Mesothelial cell of epicardium (in vitro differentiated cells): ENCODE data around the gene AIP. TPM values are rescaled to one million over a fixed set of nuclear protein-coding genes. Genes with fewer than 3 reads are reported as not detected.
A peak's percentile ranks its signal among the peaks of the same experiment; 100 is the strongest.

ENCODE experiments used
- DNase-seq, 2 experiments: peaks; one replicate each; pipeline ENCODE4 v3.0.0; 2021; ENCODE audit warnings: low spot score in 2 of 2; ENCODE audit not compliant: unreplicated experiment in 2 of 2
- H3K27ac Mint-ChIP-seq: 2 replicates; pipeline ENCODE4 v1.8.0; 2021; ENCODE audit warnings: mixed read lengths
- H3K27me3 Mint-ChIP-seq: 2 replicates; pipeline ENCODE4 v1.8.0; 2021; ENCODE audit warnings: low read depth, mixed read lengths
- H3K36me3 Mint-ChIP-seq: 2 replicates; pipeline ENCODE4 v1.8.0; 2021; ENCODE audit warnings: mixed read lengths
- H3K4me1 Mint-ChIP-seq: 2 replicates; pipeline ENCODE4 v1.8.0; 2021; ENCODE audit warnings: mixed read lengths
- H3K4me3 Mint-ChIP-seq: 2 replicates; pipeline ENCODE4 v1.8.0; 2021; ENCODE audit warnings: mild to moderate bottlenecking, moderate library complexity, mixed read lengths
- H3K9me3 Mint-ChIP-seq: 2 replicates; pipeline ENCODE4 v1.8.0; 2021; ENCODE audit warnings: mixed read lengths
- CTCF ChIP-seq: fragments of 200-600 bp; sonication (generic); IDR thresholded peaks from one replicate; pipeline ENCODE4 v1.5.0; 2021; ENCODE audit warnings: antibody characterized with exemption; ENCODE audit not compliant: unreplicated experiment
- total RNA-seq: library from RNA; stranded (reverse); gene quantifications from 3 replicates; pipeline ENCODE4 v1.2.1, GENCODE V29; 2021

The AIP gene
- total RNA-seq, 1 donor from 2014 or later, result 44.6 TPM

GRCh38 chr11:67445515-67445914 is 37.3 kb upstream of the AIP start:
- no peaks in the 10 kb centered on the region for H3K9me3 Mint-ChIP-seq
- TF ChIP-seq CTCF, result no peak
- peaks cover 14% of the 10 kb centered on the region for H3K4me1 Mint-ChIP-seq
- H3K36me3 Mint-ChIP-seq, result no peaks in the 10 kb centered on the region
- DNase-seq, result no peak
- peak overlapping the region; percentile 80 for H3K4me3 Mint-ChIP-seq
- no peaks in the 10 kb centered on the region for H3K27me3 Mint-ChIP-seq
- peak overlapping the region; percentile 77 for H3K27ac Mint-ChIP-seq

GRCh38 chr11:67448220-67448609 is 34.6 kb upstream of the AIP start:
- H3K4me3 Mint-ChIP-seq, result no peak overlapping the region
- no peaks in the 10 kb centered on the region for H3K36me3 Mint-ChIP-seq
- no peaks in the 10 kb centered on the region for H3K9me3 Mint-ChIP-seq
- H3K4me1 Mint-ChIP-seq, result peaks cover 8% of the 10 kb centered on the region
- peak overlapping the region; percentile 21 for H3K27ac Mint-ChIP-seq
- no peaks in the 10 kb centered on the region for H3K27me3 Mint-ChIP-seq
- TF ChIP-seq CTCF, result no peak
- DNase-seq, result no peak

- no peaks in the 10 kb centered on the region for H3K9me3 Mint-ChIP-seq
- H3K4me1 Mint-ChIP-seq, result peaks cover 8% of the 10 kb centered on the region
- DNase-seq, result no peak
- no peak overlapping the region for H3K4me3 Mint-ChIP-seq
- no peaks in the 10 kb centered on the region for H3K36me3 Mint-ChIP-seq
- no peak overlapping the region for H3K27ac Mint-ChIP-seq
- H3K27me3 Mint-ChIP-seq, result no peaks in the 10 kb centered on the region
- TF ChIP-seq CTCF, result no peak
These were observed 33.5 kb upstream of the AIP start for GRCh38 chr11:67449116-67449844.

- TF ChIP-seq CTCF, result no peak
- no peak for DNase-seq
These were observed 31.8 kb upstream of the AIP start for GRCh38 chr11:67450796-67451657.

GRCh38 chr11:67451658-67451976 is 31.2 kb upstream of the AIP start:
- Mint-ChIP-seq H3K36me3 (no peaks in the 10 kb centered on the region), H3K4me1 (no peaks in the 10 kb centered on the region), H3K4me3 (no peak overlapping the region), H3K27ac (no peak overlapping the region), H3K27me3 (no peaks in the 10 kb centered on the region), H3K9me3 (no peaks in the 10 kb centered on the region)
- TF ChIP-seq CTCF, result no peak
- DNase-seq, result no peak

More at GRCh38 chr11:67450796-67451657, 31.8 kb upstream of the AIP start:
- no peaks in the 10 kb centered on the region for H3K9me3 Mint-ChIP-seq
- no peaks in the 10 kb centered on the region for H3K36me3 Mint-ChIP-seq
- no peaks in the 10 kb centered on the region for H3K4me1 Mint-ChIP-seq
- H3K27me3 Mint-ChIP-seq, result no peaks in the 10 kb centered on the region
- H3K27ac Mint-ChIP-seq, result no peak overlapping the region
- H3K4me3 Mint-ChIP-seq, result no peak overlapping the region
